WTC11 (cell line): ENCODE measurements around the gene RAPGEF1. TPM values are rescaled to one million over a fixed set of nuclear protein-coding genes. Genes with fewer than 3 reads are reported as not detected.

ENCODE experiments used
- ATAC-seq: fragments of 200-7000 bp; cut with Tn5 transposase; 2 replicates; pipeline ENCODE4 v1.10.0; 2021; ENCODE audit warnings: mild to moderate bottlenecking, moderate library complexity
- CTCF ChIA-PET: fragments of 300-600 bp; sonication (Branson Sonifier 250); formaldehyde crosslinking; loops from one replicate; lab custom pipeline; 2021; ENCODE audit warnings: antibody characterized with exemption; lab: Charles Lee
- POLR2A ChIA-PET: fragments of 350-600 bp; sonication (Branson Sonifier 250); formaldehyde crosslinking; loops from one replicate; lab custom pipeline; 2021; ENCODE audit warnings: antibody characterized with exemption; lab: Charles Lee
- DNase-seq: peaks from one replicate; pipeline ENCODE4 v3.0.0; 2021; ENCODE audit warnings: low spot score
- H3K27ac Mint-ChIP-seq: 2 replicates; pipeline ENCODE4 v1.8.0; 2021; ENCODE audit warnings: mixed read lengths
- H3K27me3 Mint-ChIP-seq: 2 replicates; pipeline ENCODE4 v1.8.0; 2021; ENCODE audit warnings: low read depth, mild to moderate bottlenecking, moderate library complexity, mixed read lengths
- H3K36me3 Mint-ChIP-seq: 2 replicates; pipeline ENCODE4 v1.8.0; 2021; ENCODE audit warnings: mixed read lengths
- H3K4me1 Mint-ChIP-seq: 2 replicates; pipeline ENCODE4 v1.8.0; 2022; ENCODE audit warnings: mixed read lengths
- H3K4me3 Mint-ChIP-seq: 2 replicates; pipeline ENCODE4 v1.8.0; 2021; ENCODE audit warnings: mild to moderate bottlenecking, moderate library complexity, mixed read lengths
- H3K9me3 Mint-ChIP-seq: 2 replicates; pipeline ENCODE4 v1.8.0; 2021; ENCODE audit warnings: mixed read lengths
- ATF6 ChIP-seq: sonication (generic); formaldehyde crosslinking; IDR thresholded peaks from 2 replicates; pipeline ENCODE4 v1.8.1; 2023; ENCODE audit warnings: mild to moderate bottlenecking, missing genetic modification reagents
- CTCF ChIP-seq: fragments of 200-600 bp; IDR thresholded peaks from 2 replicates; pipeline ENCODE4 v1.8.0; 2022; ENCODE audit warnings: antibody characterized with exemption
- E2F5 ChIP-seq: sonication (generic); formaldehyde crosslinking; IDR thresholded peaks from 2 replicates; pipeline ENCODE4 v1.8.1; 2022; ENCODE audit warnings: mild to moderate bottlenecking, moderate library complexity, missing genetic modification reagents
- ERG ChIP-seq: fragments of 250-450 bp; sonication (Bioruptor Pico); IDR thresholded peaks from 2 replicates; pipeline ENCODE4 v1.8.0; 2021; ENCODE audit warnings: mild to moderate bottlenecking
- ESRRA ChIP-seq: sonication (generic); formaldehyde crosslinking; IDR thresholded peaks from 2 replicates; pipeline ENCODE4 v1.8.1; 2022; ENCODE audit warnings: mild to moderate bottlenecking, missing genetic modification reagents, borderline replicate concordance
- NFATC4 ChIP-seq: fragments of 250-450 bp; sonication (Bioruptor Pico); IDR thresholded peaks from 2 replicates; pipeline ENCODE4 v1.9.0; 2021; ENCODE audit warnings: mild to moderate bottlenecking
- NR1H2 ChIP-seq: sonication (generic); formaldehyde crosslinking; IDR thresholded peaks from 2 replicates; pipeline ENCODE4 v1.9.0; 2021; ENCODE audit warnings: mild to moderate bottlenecking, moderate library complexity, missing genetic modification reagents
- NR3C1 ChIP-seq: sonication (generic); formaldehyde crosslinking; conservative IDR thresholded peaks from 2 replicates; pipeline ENCODE4 v1.8.1; 2023; ENCODE audit warnings: low read depth, mild to moderate bottlenecking, missing genetic modification reagents
- SMAD3 ChIP-seq: sonication (generic); formaldehyde crosslinking; IDR thresholded peaks from 2 replicates; pipeline ENCODE4 v1.8.0; 2022; ENCODE audit warnings: missing genetic modification reagents, mild to moderate bottlenecking, borderline replicate concordance
- STAT6 ChIP-seq: sonication (generic); formaldehyde crosslinking; conservative IDR thresholded peaks from 2 replicates; pipeline ENCODE4 v1.8.1; 2023; ENCODE audit warnings: mild to moderate bottlenecking, low read depth, missing genetic modification reagents, moderate library complexity
- ZMAT4 ChIP-seq: fragments of 250-450 bp; sonication (Bioruptor Pico); IDR thresholded peaks from 2 replicates; pipeline ENCODE4 v1.9.0; 2021; ENCODE audit warnings: mild to moderate bottlenecking
- ZNF219 ChIP-seq: sonication (generic); formaldehyde crosslinking; IDR thresholded peaks from 2 replicates; pipeline ENCODE4 v1.8.0; 2023; ENCODE audit warnings: missing genetic modification reagents, mild to moderate bottlenecking, borderline replicate concordance
- ZNF232 ChIP-seq: sonication (generic); formaldehyde crosslinking; IDR thresholded peaks from 2 replicates; pipeline ENCODE4 v1.8.0; 2022; ENCODE audit warnings: mild to moderate bottlenecking, missing genetic modification reagents
- ZNF263 ChIP-seq: sonication (generic); formaldehyde crosslinking; IDR thresholded peaks from 2 replicates; pipeline ENCODE4 v1.8.1; 2022; ENCODE audit warnings: low read depth, mild to moderate bottlenecking, moderate library complexity, missing genetic modification reagents
- ZNF423 ChIP-seq: fragments of 250-450 bp; sonication (Bioruptor Pico); IDR thresholded peaks from 2 replicates; pipeline ENCODE4 v2.1.2; 2022; ENCODE audit warnings: mild to moderate bottlenecking, moderate library complexity
- ZNF532 ChIP-seq: fragments of 250-450 bp; sonication (Bioruptor Pico); IDR thresholded peaks from 2 replicates; pipeline ENCODE4 v1.9.0; 2021; ENCODE audit warnings: mild to moderate bottlenecking, borderline replicate concordance
- total RNA-seq: library from RNA; stranded (reverse); gene quantifications from 3 replicates; pipeline ENCODE4 v1.2.3, GENCODE V29; 2021

Gene RAPGEF1
- total RNA-seq, 1 experiment from 2014 or later = 66.2 TPM

GRCh38 chr9:131678499-131679111, 61.3 kb downstream of the RAPGEF1 start:
- TF ChIP-seq SMAD3 = no peak
- TF ChIP-seq ERG = no peak
- peak; percentile 71 for TF ChIP-seq ZNF423 (CRISPR knock-in tag)
- no peak for TF ChIP-seq ZNF219
- CTCF ChIA-PET = interaction anchor here (0.7 to 2.3 kb wide), 4 partner anchors 17 to 345 kb away, joined by 3 to 7 read pairs (median 6); no protein-coding TSS in a partner anchor
- H3K4me3 Mint-ChIP-seq = peak overlapping the region; percentile 21; the same call in 1 of the 2 replicates
- DNase-seq (no peak), ATAC-seq (peak; percentile 60)
- peak overlapping the region; percentile 93 for H3K27ac Mint-ChIP-seq
- POLR2A ChIA-PET = no interaction called here
- no peaks in the 10 kb centered on the region for H3K27me3 Mint-ChIP-seq
- H3K4me1 Mint-ChIP-seq = peaks cover 99% of the 10 kb centered on the region
- peaks cover 10% of the 10 kb centered on the region for H3K36me3 Mint-ChIP-seq
- H3K9me3 Mint-ChIP-seq = peaks cover 10% of the 10 kb centered on the region

- ATAC-seq = no peak
- ChIA-PET POLR2A (no interaction called here), CTCF (interaction anchor here (1.5 to 2.3 kb wide), 2 partner anchors 19 to 86 kb away, joined by 7 to 9 read pairs; no protein-coding TSS in a partner anchor)
- peak overlapping the region; percentile 93 for H3K27ac Mint-ChIP-seq
- DNase-seq = no peak
- no peak overlapping the region for H3K4me3 Mint-ChIP-seq
- H3K9me3 Mint-ChIP-seq = peaks cover 10% of the 10 kb centered on the region
- peaks cover 10% of the 10 kb centered on the region for H3K36me3 Mint-ChIP-seq
- no peaks in the 10 kb centered on the region for H3K27me3 Mint-ChIP-seq
- TF ChIP-seq NR3C1 (CRISPR knock-in tag) (no peak), E2F5 (CRISPR knock-in tag) (no peak), ZNF219 (no peak), STAT6 (CRISPR knock-in tag) (no peak), ZNF423 (CRISPR knock-in tag) (no peak), ESRRA (CRISPR knock-in tag) (no peak), CTCF (no peak), NR1H2 (CRISPR knock-in tag) (no peak), ATF6 (no peak), ZNF263 (CRISPR knock-in tag) (no peak), ZMAT4 (CRISPR knock-in tag) (no peak), ZNF232 (CRISPR knock-in tag) (no peak), NFATC4 (no peak), ZNF532 (CRISPR knock-in tag) (no peak)
- H3K4me1 Mint-ChIP-seq = peaks cover 93% of the 10 kb centered on the region
Observed at GRCh38 chr9:131677444-131678180, 62.3 kb downstream of the RAPGEF1 start.
